Measurements from ENCODE around the gene THY1.
"Not testable (repeated sequence)": the region's sequence is repeated elsewhere in the genome, so short reads cannot be mapped to it uniquely, and the experiment has no call there.

The THY1 gene

DNA sequence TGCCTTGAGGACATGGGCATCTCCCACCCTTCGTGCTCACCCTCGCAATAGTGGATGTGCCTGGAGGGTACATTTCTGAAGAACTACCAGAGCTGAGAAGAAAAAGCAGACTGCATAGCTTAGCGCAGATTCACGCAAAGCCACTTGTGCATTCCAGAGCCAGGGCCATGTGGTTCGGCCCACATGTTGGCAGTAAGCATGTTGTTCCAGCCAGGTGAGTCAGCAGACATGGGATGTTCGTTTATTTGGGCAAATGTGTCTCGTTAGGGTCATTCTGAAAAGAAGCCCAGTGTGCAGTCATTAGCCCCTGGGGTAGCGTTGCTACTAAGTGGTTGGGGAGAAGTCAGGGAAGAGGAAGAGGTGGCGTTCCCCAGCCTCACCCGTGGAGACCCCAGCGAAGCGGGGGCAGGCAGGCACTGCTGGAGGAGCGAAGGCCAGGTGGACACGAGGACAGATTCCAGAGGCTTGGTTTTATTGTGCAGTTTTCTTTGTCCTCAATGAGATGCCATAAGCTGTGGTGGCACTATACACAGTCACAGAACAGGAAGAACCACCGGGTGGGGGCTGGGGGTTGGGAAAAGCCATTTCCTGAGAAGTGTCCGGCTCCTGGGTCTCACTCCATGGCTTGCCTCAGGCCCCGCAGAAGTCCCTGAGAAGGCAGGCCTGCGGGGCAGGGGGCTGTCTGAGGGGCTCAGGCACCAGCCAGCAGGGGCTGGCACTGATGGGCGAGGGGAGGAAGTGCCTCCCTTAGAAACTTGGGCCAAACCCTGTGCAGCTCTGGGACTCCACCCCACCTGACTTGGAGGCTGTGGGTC is 5.0 kb downstream of the THY1 start:
- DNase-seq, result no peak

GRCh38 chr11:119416606-119417580 is 6.1 kb downstream of the THY1 start:
- DNase-seq, result no peak

GRCh38 chr11:119415966-119416365 is 7.0 kb downstream of the THY1 start:
- DNase-seq, result no peak

- DNase-seq, result no peak
Observed at GRCh38 chr11:119415517-119415916, 7.5 kb downstream of the THY1 start.

- DNase-seq, result no peak
Observed at GRCh38 chr11:119414734-119415133, 8.2 kb downstream of the THY1 start.

DNA sequence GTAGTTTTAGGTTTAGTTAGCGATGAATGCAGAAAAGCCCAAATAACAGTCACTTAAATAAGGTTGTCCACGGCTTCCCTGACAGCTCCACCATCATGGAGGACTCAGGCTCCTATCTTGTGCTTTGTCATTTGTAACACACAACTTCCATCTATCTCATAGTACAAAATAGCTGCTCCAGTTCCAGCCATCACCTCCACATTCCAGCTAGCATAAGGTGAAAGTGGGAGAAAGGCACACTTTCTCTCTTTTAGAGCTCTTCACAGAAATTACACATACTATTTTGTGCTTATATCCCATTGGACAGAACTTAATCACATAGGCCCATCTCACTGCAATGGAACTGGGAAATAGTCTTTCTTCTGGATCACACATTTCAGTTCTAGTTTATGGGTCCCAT is 8.7 kb downstream of the THY1 start:
- DNase-seq, result no peak

DNA sequence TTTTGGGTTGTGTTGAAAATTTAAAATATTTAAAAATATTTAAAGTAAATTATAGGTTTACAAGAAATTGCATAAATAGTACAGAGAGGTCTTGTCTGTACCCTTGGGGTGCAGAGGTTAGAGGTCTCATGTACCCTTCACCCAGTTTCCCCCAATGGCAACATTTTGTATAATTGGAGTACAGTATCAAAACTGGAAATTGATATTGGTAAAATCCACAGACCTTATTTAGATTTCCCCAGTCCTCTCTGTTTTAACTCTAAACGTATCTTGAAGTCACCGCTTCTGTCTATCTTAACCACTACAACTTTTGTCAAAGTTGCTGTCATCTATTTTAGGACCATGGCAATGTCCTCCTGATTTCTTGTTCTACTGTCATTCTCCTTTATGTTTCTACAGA is 10.9 kb downstream of the THY1 start:
- no peak for DNase-seq

DNA sequence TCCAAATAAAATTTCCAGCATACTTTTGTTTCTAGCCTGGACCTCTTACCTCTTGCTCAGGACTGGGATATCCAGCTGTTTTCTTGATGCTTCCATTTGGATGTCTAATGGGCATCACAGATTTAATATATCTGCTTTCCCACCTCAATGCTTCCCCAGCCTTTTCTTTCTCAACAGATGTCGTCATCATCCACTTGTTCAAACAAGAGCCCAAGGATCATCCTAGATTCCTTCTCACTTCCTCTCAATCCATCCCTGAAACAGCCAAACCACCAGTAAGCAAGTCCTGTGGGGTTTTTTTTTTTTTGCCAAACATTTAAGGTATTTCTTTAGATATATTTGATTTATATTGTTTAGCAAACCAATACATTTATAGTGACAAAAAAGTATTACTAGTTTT is 12.5 kb downstream of the THY1 start:
- no peak for DNase-seq

DNA sequence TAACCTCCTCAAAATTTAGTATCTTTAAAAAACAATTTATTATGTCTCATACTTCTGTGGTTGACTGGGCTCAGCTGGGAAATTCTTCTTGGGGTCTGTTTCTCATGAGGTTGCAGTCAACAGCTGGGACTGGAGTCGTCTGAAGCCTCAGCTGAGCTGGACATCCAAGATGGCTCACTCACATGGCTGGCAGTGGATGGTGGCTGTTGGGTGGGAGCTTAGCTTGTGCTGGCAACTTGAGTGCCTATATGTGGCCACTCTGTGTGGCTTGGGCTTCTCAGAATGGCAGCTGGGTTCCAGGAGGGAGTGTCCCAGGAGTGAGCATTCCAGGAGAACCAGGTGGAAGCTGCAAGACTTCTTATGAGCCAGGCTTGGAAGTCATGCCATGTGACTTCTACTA is 13.2 kb downstream of the THY1 start:
- no peak for DNase-seq

- DNase-seq, result no peak
Observed at GRCh38 chr11:119406005-119406404, 17.0 kb downstream of the THY1 start.

DNA sequence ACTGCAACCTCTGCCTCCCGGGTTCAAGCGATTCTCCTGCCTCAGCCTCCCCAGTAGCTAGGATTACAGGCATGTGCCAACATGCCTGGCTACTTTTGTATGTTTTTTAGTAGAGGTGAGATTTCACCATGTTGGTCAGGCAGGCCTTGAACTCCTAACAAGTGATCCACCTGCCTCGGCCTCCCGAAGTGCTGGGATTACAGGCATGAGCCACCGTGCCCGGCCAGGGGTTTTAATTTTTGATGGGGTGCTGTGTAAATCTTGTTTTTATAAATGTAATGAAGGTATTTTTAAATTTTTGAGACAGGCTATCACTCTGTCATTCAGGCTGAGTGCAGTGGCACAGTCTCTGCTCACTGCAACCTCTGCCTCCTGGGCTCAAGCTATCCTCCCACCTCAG is 17.5 kb downstream of the THY1 start:
- DNase-seq, result not testable (repeated sequence)

DNA sequence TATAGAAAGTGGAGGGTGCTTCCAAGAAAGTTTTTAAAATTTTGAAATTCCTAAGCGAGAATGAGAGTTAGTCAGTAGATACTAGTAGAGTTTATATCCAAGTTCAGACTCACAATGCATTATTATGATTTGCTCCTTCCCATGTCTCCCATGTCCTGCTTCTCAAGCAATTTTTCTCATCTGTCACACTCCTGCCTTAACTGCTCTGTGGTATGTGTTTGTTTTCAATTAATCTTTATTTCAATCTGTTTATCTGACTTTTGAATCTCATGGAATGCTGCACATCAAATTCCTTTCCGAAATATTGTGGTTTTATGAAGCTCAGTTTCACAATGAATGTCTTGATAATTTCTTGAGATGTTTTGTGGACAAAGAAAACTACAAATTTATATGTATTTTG is 18.1 kb downstream of the THY1 start:
- no peak for DNase-seq

DNA sequence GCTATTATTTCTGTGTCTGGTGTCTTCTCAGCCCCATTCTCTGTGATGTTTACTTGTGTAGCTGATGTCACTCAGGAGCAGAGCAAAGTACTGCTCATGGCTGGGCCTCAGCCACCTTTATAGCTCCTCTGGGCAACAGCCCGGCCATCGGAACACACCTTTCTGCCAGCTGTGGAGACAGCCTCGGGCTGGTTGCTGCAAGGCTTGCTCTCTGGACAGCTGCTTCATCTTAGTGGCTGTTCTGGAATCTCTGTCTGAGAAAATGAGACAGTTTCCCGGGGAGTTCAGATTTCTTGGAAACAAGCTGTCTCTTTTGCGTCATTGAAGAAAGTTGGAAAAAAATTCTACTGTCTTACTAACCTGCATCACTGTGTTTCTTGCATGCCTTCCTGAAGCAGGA is 20.0 kb downstream of the THY1 start:
- no peak for DNase-seq

DNA sequence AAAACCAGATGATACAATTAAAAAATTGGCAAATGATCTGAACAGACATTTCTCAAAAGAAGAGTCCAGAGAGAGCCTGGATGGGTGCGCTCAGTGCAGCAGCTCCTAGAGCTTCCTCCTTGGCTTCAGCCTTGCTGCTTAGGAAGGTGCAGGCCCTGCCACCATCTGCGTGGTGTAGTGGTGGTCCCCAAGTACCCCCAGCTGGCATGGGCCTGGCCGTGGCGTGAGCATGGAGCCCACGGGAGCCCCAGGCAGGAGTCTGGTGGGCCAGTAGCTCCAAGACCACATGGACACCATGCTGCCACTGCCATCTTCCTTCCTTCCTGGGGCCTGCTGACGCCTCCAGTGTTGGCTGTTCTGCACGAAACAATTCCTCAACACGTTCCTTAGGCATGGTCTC is 20.5 kb downstream of the THY1 start:
- DNase-seq, result no peak

- no peak for DNase-seq
Observed at GRCh38 chr11:119400860-119401259, 22.1 kb downstream of the THY1 start.

DNA sequence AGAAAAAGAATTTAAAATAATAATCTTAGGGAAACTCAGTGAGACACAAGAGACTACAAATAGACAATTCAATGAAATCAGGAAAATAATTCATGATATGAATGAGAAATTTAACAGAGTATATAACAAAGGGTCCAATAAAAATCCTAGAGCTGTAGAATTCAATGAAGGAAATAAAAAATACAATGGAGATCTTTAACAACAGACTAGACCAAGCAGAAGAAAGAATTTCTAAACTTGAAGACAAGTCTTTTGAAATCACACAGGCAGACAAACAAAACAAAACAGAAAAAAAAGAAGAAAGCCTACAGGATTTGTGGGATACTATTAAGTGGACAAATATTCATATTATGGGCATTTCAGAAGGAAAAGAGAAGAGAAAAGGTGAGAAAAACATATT is 25.2 kb downstream of the THY1 start:
- DNase-seq, result no peak

DNA sequence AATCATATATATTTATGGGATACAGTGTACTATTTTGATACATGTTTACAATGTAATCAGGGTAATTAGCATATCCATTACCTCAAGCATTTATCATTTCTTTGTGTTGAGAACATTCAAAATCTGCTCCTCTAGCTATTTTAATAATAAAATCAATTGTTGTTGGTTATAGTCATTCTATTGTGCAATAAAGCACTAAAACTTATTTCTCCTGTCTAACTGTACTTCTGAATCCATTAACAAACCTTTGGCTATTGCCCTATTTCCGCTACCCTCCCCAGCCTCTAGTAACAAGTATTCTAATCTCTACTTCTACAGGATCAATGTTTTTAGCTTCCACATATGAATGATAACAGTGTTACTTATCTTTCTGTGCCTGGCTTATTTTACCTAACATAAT is 26.1 kb downstream of the THY1 start:
- DNase-seq, result no peak

- DNase-seq, result no peak
Observed at GRCh38 chr11:119391275-119391674, 31.7 kb downstream of the THY1 start.

GRCh38 chr11:119389611-119390254 is 33.2 kb downstream of the THY1 start:
- peak in 1 of 2 experiments; percentile 17 for DNase-seq

- DNase-seq, result no peak
Observed at GRCh38 chr11:119388103-119388502, 34.9 kb downstream of the THY1 start.

DNA sequence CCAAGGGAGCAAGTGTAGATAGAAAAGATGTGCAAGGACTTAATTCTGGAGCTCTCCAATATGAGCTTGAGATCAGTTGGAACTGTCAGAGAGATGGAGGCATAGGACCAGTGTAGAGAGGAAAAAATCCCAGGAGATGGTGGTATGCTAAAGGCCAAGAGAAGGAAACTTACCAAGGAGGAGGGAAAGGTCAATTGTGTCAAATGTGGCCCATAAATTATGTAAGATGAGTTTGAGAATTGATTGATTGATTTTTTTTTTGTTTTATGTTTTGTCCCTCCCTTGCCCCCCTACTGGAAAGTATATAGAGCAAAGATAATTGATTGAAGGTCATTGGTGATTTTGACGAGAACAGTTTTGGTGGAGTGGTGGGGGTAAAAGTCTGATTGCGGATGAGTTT is 38.6 kb downstream of the THY1 start:
- no peak for DNase-seq

- not testable (repeated sequence) for DNase-seq
Observed at GRCh38 chr11:119382513-119382912, 40.5 kb downstream of the THY1 start.

DNA sequence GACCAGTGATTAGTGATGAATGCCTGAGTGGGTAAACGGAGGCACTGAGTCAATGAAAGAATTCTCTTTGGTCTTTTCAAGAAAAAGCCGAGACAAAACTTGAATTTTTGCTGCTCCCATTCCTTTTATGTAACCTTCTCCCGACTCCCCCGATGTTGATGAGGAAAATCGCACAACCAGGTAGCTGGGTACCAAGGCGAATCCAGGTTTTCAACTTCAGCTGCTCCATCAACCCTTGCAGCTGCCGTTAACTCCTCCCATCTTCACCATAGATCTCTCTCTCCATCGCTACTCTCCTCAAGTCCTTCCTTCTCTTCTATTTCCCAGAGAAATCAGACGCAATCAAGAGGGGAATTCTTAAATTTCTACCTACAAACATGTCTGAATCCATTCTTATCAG is 40.9 kb downstream of the THY1 start:
- no peak for DNase-seq
